ENCODE data around the gene HCN2. TPM values are rescaled to one million over a fixed set of nuclear protein-coding genes. Genes with fewer than 3 reads are reported as not detected.

The HCN2 gene
- total and polyA plus RNA-seq, 3 donors from 2014 or later, result 5.5 to 12.4 (median 6.6) TPM

GRCh38 chr19:651114-651818 is 61.6 kb downstream of the HCN2 start:
- H3K36me3 ChIP-seq (ENCODE audit: low read depth, missing control alignments), result no peaks in the 10 kb centered on the region
- no peak for DNase-seq
- H3K27me3 ChIP-seq, result no peaks in the 10 kb centered on the region
- intact Hi-C loops (cut with DNase I; ENCODE audit: low total_unique reads), result no loop called here
- no peak overlapping the region for H3K4me3 ChIP-seq
- no peak overlapping the region for H3K27ac ChIP-seq
- TF ChIP-seq POLR2A (IDR thresholded peaks at IDR 0.05) (no peak), CTCF (IDR thresholded peaks at IDR 0.05) (no peak)
- H3K9me3 ChIP-seq, result no peaks in the 10 kb centered on the region
- no peaks in the 10 kb centered on the region for H3K4me1 ChIP-seq
- 90 to 92% methylated on average over 42 to 58 of the region's 58 CpGs for whole genome bisulfite sequencing, 2 donors

- no peak overlapping the region for H3K27ac ChIP-seq
- no peak overlapping the region for H3K4me3 ChIP-seq
- no peak for DNase-seq
- 89 to 93% methylated on average over 15 to 23 of the region's 24 CpGs for WGBS, 2 donors
- intact Hi-C loops (cut with DNase I; ENCODE audit: low total_unique reads), result no loop called here
- H3K27me3 ChIP-seq, result no peaks in the 10 kb centered on the region
- no peak for TF ChIP-seq POLR2A (IDR thresholded peaks at IDR 0.05)
- no peak for TF ChIP-seq CTCF (IDR thresholded peaks at IDR 0.05)
- H3K9me3 ChIP-seq, result no peaks in the 10 kb centered on the region
- no peaks in the 10 kb centered on the region for H3K36me3 ChIP-seq (ENCODE audit: low read depth, missing control alignments)
- H3K4me1 ChIP-seq, result no peaks in the 10 kb centered on the region
Measured at GRCh38 chr19:651991-652390, 62.3 kb downstream of the HCN2 start.

DNA sequence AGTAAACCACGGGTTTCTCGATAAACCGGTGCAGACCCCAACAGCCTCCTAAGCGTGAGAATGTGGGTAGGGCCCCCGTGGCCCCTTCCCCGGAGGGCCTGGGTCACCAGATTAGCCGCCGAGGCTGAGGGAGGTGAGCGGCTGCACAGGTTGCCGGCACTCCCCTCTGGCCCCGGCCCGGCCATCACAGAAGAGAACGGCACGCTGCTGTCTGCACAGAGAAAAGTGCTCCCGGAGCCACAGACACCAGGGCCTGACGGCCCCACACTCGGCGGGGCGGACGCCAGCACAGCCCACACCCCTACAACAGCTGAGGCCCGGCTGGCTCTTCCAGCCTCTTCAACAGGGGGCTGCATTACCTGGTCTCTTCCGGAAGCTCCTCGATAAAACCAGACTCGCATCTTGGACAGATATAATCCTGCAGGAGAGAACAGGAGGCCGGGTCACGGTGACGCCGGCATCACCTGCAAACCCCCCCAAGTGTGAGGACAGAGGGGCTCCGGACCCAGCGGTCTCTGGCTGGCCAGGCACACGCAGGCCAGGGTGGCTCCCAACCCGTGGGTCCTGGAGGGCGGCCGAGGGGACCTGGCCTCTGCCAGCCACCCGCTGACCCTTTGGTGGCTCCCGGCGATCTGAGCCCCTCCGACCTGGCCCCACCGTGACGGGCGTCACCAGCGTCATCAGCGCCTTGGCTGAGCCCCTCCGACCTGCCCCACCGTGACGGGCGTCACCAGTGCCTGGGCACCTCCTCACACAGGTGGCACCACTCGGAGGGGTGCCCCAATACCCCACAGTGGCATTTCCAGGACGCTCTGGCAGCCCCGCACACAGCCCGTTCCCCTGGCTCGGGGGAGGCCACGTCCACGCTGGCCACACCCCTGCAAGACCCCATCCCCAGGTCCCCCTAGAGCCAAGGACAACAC is 63.0 kb downstream of the HCN2 start:
- no peaks in the 10 kb centered on the region for H3K27me3 ChIP-seq
- peaks cover 7% of the 10 kb centered on the region for H3K4me1 ChIP-seq
- no peaks in the 10 kb centered on the region for H3K36me3 ChIP-seq (ENCODE audit: low read depth, missing control alignments)
- DNase-seq, result no peak
- TF ChIP-seq POLR2A (IDR thresholded peaks at IDR 0.05) (no peak), CTCF (IDR thresholded peaks at IDR 0.05) (no peak)
- WGBS, 2 donors, result 92 to 94% methylated on average over 25 to 54 of the region's 54 CpGs
- intact Hi-C loops (cut with DNase I; ENCODE audit: low total_unique reads), result no loop called here
- no peak overlapping the region for H3K27ac ChIP-seq
- no peaks in the 10 kb centered on the region for H3K9me3 ChIP-seq
- no peak overlapping the region for H3K4me3 ChIP-seq

DNA sequence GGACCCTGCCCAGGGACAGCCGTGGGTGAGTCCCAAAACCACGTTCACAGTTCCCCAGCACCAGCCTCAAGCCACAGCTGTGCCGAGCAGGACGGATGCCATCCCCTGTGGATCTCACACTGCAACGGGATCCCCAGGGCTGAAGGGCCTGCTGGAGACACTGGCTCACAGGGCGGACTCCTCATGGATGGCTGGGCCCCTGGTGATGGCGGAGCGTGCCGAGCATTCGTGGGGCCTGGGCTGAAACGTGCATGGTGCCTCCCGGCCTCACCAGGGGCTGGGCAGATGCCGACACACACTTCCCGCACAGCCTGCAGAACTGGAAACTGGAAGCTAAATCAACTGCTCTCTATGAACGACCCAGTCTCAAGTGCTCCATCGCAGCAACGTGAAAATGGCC is 63.7 kb downstream of the HCN2 start:
- 87 to 93% methylated on average over 15 to 17 of the region's 17 CpGs for WGBS, 2 donors
- intact Hi-C loops (cut with DNase I; ENCODE audit: low total_unique reads), result no loop called here

More for the DNA sequence above, 63.7 kb downstream of the HCN2 start:
- TF ChIP-seq POLR2A (IDR thresholded peaks at IDR 0.05) (no peak), CTCF (IDR thresholded peaks at IDR 0.05) (no peak)
- H3K4me3 ChIP-seq, result no peak overlapping the region
- no peaks in the 10 kb centered on the region for H3K27me3 ChIP-seq
- H3K9me3 ChIP-seq, result no peaks in the 10 kb centered on the region
- peaks cover 12% of the 10 kb centered on the region for H3K4me1 ChIP-seq
- no peaks in the 10 kb centered on the region for H3K36me3 ChIP-seq (ENCODE audit: low read depth, missing control alignments)
- DNase-seq, result no peak
- H3K27ac ChIP-seq, result no peak overlapping the region
